A549 (cell line): Measurements from ENCODE around the gene NUDT17. TPM values are rescaled to one million over a fixed set of nuclear protein-coding genes. Genes with fewer than 3 reads are reported as not detected.

ENCODE experiments used
- ATAC-seq, 2 experiments: fragments of 200-7000 bp in 1 of 2; fragments of >200 bp in 1 of 2; cut with Nextera tagmentation in 1 of 2; cut with Tn5 transposase in 1 of 2; 3 replicates each; pipeline versions ENCODE4 v1.8.0 to v1.9.1; 2018 to 2020; ENCODE audit warnings: mild to moderate bottlenecking in 1 of 2, moderate library complexity in 1 of 2
- CTCF ChIA-PET: fragments of 300-600 bp; sonication (Branson Sonifier 250); formaldehyde crosslinking; extraction: SDS; loops from one replicate; lab custom pipeline; 2021; ENCODE audit warnings: antibody characterized with exemption, inconsistent platforms; lab: Yijun Ruan, JAX
- POLR2A ChIA-PET: fragments of 350-600 bp; formaldehyde crosslinking; extraction: SDS; loops from one replicate; lab custom pipeline; 2021; ENCODE audit warnings: antibody characterized with exemption, inconsistent platforms; lab: Yijun Ruan, JAX
- DNase-seq, 2 experiments: peaks; one replicate each; pipeline versions ENCODE4 v3.0.0 to v3.0.0-alpha.2; 2011 to 2016; ENCODE audit warnings: low read depth in 1 of 2, low spot score in 1 of 2
- FAIRE-seq: peaks from 2 replicates; lab custom pipeline; 2011; peaks lifted over from hg19 to GRCh38; lab: Jason Lieb, UNC
- H3K27ac ChIP-seq, 2 experiments: fragments of >200 bp; sonication (Bioruptor Twin); formaldehyde crosslinking; 3 replicates each; pipeline ENCODE4 v1.5.1; 2016 to 2017
- H3K4me1 ChIP-seq: fragments of >200 bp; sonication (Bioruptor Twin); formaldehyde crosslinking; 3 replicates; pipeline ENCODE4 v1.6.1; 2016
- H3K4me2 ChIP-seq: fragments of >200 bp; sonication (Bioruptor Twin); formaldehyde crosslinking; 3 replicates; pipeline ENCODE4 v1.6.1; 2016
- H3K4me3 ChIP-seq: fragments of >200 bp; sonication (Bioruptor Twin); formaldehyde crosslinking; 3 replicates; pipeline ENCODE4 v1.5.1; 2016
- H3K9me3 ChIP-seq: fragments of >200 bp; sonication (Bioruptor Twin); formaldehyde crosslinking; 3 replicates; pipeline ENCODE4 v1.6.1; 2016
- CHD2 ChIP-seq: fragments of 150-350 bp; IDR thresholded peaks from 2 replicates; pipeline ENCODE4 v1.6.1; 2014; ENCODE audit warnings: low read length; ENCODE audit not compliant: partially characterized antibody
- GATA3 ChIP-seq: IDR thresholded peaks from 2 replicates; pipeline ENCODE4 v1.6.1; 2012; ENCODE audit warnings: borderline replicate concordance
- HDAC2 ChIP-seq: fragments of 200-600 bp; sonication (generic); IDR thresholded peaks from 2 replicates; pipeline ENCODE4 v1.6.1; 2016
- HOXB13 ChIP-seq: fragments of 250-450 bp; sonication (Bioruptor Pico); IDR thresholded peaks from 2 replicates; pipeline ENCODE4 v1.5.0; 2020; ENCODE audit warnings: low read depth, mild to moderate bottlenecking, moderate library complexity
- HOXB5 ChIP-seq: fragments of 250-450 bp; sonication (Bioruptor Pico); IDR thresholded peaks from 2 replicates; pipeline ENCODE4 v1.5.0; 2020; ENCODE audit warnings: mild to moderate bottlenecking, moderate library complexity
- MAFK ChIP-seq: fragments of 450-650 bp; IDR thresholded peaks from 2 replicates; pipeline ENCODE4 v1.6.1; 2014; ENCODE audit not compliant: partially characterized antibody
- NFE2L2 ChIP-seq: fragments of 150-350 bp; conservative IDR thresholded peaks from 2 replicates; pipeline ENCODE4 v1.6.1; 2014; ENCODE audit warnings: low read length
- NPAS2 ChIP-seq: fragments of 250-450 bp; sonication (Bioruptor Pico); IDR thresholded peaks from 2 replicates; pipeline ENCODE4 v1.8.0; 2022; ENCODE audit warnings: mild to moderate bottlenecking, moderate library complexity, borderline replicate concordance
- PHF8 ChIP-seq: fragments of 200-600 bp; sonication (generic); IDR thresholded peaks from 2 replicates; pipeline ENCODE4 v1.6.1; 2016; ENCODE audit warnings: low read depth, mild to moderate bottlenecking, antibody characterized with exemption, moderate library complexity, borderline replicate concordance
- TP53 ChIP-seq: fragments of 250-450 bp; sonication (Bioruptor Pico); IDR thresholded peaks from 2 replicates; pipeline ENCODE4 v1.5.0; 2021; ENCODE audit warnings: mild to moderate bottlenecking, moderate library complexity
- ZNF302 ChIP-seq: fragments of 250-450 bp; sonication (Bioruptor Pico); IDR thresholded peaks from 2 replicates; pipeline ENCODE4 v1.9.0; 2021; ENCODE audit warnings: inconsistent platforms, mild to moderate bottlenecking, moderate library complexity
- WGBS: methylation state at CpG from one replicate; pipeline ENCODE4 v1.1.6; 2017; ENCODE audit errors: missing lambda C conversion rate; 5-methylcytosine and 5-hydroxymethylcytosine counted together
- polyA plus RNA-seq, 4 experiments: library from polyadenylated mRNA; depleted of rRNA in 3 of 4; stranded (reverse); fragments of >200 nt; fragmentation: RNase III in 1 of 4; extraction: RNeasy Plus Mini Kit Qiagen cat#74134 plus additional on column Dnase treatment in 1 of 4; gene quantifications; 2 replicates in 3 of 4; 3 replicates in 1 of 4; pipeline ENCODE4 v1.2.3, GENCODE V29; 2011 to 2017
- TF ChIP-seq, protein P1 (sequence below): fragments of 250-450 bp; sonication (Bioruptor Pico); IDR thresholded peaks from 2 replicates; pipeline ENCODE4 v1.5.0; 2020; ENCODE audit warnings: low read depth, mild to moderate bottlenecking, moderate library complexity
- TF ChIP-seq, protein P2 (sequence below): IDR thresholded peaks from 2 replicates; pipeline ENCODE4 v1.6.1; 2012; ENCODE audit warnings: low read depth, borderline replicate concordance
- TF ChIP-seq, protein P3 (sequence below): fragments of 250-450 bp; sonication (Bioruptor Pico); IDR thresholded peaks from 2 replicates; pipeline ENCODE4 v1.5.0; 2021; ENCODE audit warnings: mild to moderate bottlenecking, moderate library complexity, borderline replicate concordance
- TF ChIP-seq, protein P4 (sequence below): fragments of >200 bp; sonication (Bioruptor Twin); formaldehyde crosslinking; IDR thresholded peaks from 3 replicates; pipeline ENCODE4 v1.5.1; 2016
- TF ChIP-seq, protein P5 (sequence below): fragments of >200 bp; sonication (Bioruptor Twin); formaldehyde crosslinking; IDR thresholded peaks from 2 replicates; pipeline ENCODE4 v1.6.1; 2016

Gene NUDT17
- polyA plus RNA-seq, 2 of the 4 experiments (the other 2 are of a cell fraction): 4.9 to 6.7 TPM

DNA sequence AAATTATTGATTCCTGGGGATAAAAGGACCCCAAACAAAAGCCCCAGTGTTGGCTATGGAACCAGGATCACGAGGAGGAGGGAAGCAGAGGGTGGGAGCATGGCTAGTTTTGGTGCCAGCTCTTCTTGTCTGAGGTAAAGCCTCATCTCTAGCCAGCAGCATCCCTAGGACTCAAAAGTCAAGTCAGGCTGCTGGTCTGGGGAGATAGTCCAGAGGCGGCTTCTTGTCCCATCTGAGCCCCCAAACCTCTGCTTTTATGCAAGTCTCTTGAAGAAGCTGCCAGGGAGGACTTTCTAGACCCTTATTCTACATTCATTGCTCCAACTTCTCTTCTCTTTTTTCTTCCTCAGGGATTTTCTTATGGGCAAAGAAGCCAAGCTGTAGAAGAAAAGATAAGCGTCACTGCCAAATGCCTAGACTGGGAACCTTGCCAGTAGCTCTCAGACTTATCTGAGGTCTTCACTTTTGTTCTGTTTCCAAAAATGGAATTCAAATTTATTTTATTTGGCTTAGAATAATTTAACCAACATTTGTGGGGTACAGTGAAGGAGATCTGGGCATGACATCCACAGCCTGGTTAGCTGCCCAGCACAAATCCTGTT lies 47.2 kb downstream of the NUDT17 start:
- no peak for FAIRE-seq
- peaks cover 34% of the 10 kb centered on the region for H3K4me1 ChIP-seq
- 38% methylated on average over 3 of the region's 3 CpGs for WGBS
- peak; percentile 55; the same call in 1 of the 2 replicates for TF ChIP-seq HOXB5 (CRISPR knock-in tag)
- TF ChIP-seq, protein P1, sequence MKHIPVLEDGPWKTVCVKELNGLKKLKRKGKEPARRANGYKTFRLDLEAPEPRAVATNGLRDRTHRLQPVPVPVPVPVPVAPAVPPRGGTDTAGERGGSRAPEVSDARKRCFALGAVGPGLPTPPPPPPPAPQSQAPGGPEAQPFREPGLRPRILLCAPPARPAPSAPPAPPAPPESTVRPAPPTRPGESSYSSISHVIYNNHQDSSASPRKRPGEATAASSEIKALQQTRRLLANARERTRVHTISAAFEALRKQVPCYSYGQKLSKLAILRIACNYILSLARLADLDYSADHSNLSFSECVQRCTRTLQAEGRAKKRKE (CRISPR knock-in tag): peak; percentile 74; the same call in 1 of the 2 replicates
- TF ChIP-seq HOXB13 (CRISPR knock-in tag): 0 out of 2 replicates have a peak, but pooled peaks have one; percentile 56
- TF ChIP-seq, protein P2, sequence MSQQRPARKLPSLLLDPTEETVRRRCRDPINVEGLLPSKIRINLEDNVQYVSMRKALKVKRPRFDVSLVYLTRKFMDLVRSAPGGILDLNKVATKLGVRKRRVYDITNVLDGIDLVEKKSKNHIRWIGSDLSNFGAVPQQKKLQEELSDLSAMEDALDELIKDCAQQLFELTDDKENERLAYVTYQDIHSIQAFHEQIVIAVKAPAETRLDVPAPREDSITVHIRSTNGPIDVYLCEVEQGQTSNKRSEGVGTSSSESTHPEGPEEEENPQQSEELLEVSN: 0 out of 2 replicates have a peak, but pooled peaks have one; percentile 26
- TF ChIP-seq PHF8: no peak
- TF ChIP-seq, all 56 proteins: peak for 4
- Histone ChIP-seq H3K4me3 (no peak overlapping the region), H3K4me2 (peak overlapping the region; percentile 76), H3K9me3 (no peaks in the 10 kb centered on the region), H3K27ac (peak overlapping the region; percentile 88 to 91)
- DNase-seq (peak in 1 of 2 experiments; percentile 9), ATAC-seq (peak; percentile 31 to 39)
- ChIA-PET POLR2A (interaction anchor here (1.1 to 2.7 kb wide), 8 partner anchors 17 to 72 kb away, joined by 5 to 28 read pairs (median 11); partner anchors contain the start of genes ANKRD34A, ITGA10, LIX1L and PEX11B), CTCF (interaction anchor here (0.7 to 11.2 kb wide), 45 partner anchors 9 to 146 kb away, joined by 3 to 429 read pairs (median 8); partner anchors contain the start of genes ANKRD34A, HJV, ITGA10 and LIX1L)

DNA sequence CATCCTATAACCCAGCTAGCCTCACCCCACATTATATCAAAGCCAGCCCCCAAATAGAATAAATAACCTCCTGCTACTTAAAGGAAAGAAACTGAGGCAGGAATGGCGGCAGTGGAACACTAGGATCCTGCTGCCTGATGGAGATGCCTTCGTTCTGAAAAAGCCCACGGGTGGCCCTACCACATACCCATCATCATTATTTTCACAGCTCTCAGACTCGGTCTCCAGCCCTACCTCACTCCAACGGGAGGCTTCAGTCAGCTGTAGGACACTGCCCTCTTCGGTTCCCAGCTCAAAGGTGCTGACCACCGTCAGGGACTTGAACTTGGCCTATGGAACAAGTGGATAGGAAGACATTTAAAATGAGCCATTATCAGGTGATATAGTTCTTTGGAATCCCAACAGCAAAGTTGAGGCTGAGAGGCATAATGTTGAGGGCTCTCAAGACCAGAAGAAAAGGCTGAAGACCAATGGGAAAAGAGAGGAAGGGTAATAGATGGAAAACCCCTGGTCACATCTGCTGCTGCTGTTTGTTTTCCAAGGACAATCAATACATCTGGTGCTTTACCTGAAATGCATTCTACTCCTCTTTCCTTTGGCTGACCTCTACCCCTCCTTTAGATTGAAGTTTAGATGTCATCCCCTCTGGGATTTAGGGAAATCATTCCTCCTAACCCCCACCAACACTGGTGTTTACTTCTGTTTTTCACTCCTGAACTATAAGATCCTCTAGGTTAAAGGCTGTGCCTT lies 48.1 kb downstream of the NUDT17 start:
- 89% methylated on average over 7 of the region's 7 CpGs for WGBS
- DNase-seq: no peak
- H3K4me1 ChIP-seq: peaks cover 26% of the 10 kb centered on the region
- TF ChIP-seq, protein P3, sequence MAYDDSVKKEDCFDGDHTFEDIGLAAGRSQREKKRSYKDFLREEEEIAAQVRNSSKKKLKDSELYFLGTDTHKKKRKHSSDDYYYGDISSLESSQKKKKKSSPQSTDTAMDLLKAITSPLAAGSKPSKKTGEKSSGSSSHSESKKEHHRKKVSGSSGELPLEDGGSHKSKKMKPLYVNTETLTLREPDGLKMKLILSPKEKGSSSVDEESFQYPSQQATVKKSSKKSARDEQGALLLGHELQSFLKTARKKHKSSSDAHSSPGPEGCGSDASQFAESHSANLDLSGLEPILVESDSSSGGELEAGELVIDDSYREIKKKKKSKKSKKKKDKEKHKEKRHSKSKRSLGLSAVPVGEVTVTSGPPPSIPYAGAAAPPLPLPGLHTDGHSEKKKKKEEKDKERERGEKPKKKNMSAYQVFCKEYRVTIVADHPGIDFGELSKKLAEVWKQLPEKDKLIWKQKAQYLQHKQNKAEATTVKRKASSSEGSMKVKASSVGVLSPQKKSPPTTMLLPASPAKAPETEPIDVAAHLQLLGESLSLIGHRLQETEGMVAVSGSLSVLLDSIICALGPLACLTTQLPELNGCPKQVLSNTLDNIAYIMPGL: no peak
- TF ChIP-seq, protein P4, sequence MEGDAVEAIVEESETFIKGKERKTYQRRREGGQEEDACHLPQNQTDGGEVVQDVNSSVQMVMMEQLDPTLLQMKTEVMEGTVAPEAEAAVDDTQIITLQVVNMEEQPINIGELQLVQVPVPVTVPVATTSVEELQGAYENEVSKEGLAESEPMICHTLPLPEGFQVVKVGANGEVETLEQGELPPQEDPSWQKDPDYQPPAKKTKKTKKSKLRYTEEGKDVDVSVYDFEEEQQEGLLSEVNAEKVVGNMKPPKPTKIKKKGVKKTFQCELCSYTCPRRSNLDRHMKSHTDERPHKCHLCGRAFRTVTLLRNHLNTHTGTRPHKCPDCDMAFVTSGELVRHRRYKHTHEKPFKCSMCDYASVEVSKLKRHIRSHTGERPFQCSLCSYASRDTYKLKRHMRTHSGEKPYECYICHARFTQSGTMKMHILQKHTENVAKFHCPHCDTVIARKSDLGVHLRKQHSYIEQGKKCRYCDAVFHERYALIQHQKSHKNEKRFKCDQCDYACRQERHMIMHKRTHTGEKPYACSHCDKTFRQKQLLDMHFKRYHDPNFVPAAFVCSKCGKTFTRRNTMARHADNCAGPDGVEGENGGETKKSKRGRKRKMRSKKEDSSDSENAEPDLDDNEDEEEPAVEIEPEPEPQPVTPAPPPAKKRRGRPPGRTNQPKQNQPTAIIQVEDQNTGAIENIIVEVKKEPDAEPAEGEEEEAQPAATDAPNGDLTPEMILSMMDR: no peak
- TF ChIP-seq NFE2L2: no peak
- TF ChIP-seq TP53 (CRISPR knock-in tag): no peak
- TF ChIP-seq, all 56 proteins: peak for 0
- Histone ChIP-seq H3K27ac (peak overlapping the region; percentile 88 to 91), H3K4me3 (no peak overlapping the region), H3K4me2 (peak overlapping the region; percentile 76), H3K9me3 (no peaks in the 10 kb centered on the region)
- FAIRE-seq (no peak), ATAC-seq (no peak)
- ChIA-PET CTCF (interaction anchor here (1.7 to 11.2 kb wide), 15 partner anchors 8 to 116 kb away, joined by 8 to 429 read pairs (median 23); partner anchors contain the start of genes ANKRD34A, ITGA10, NUDT17 and PIAS3), POLR2A (interaction anchor here (2.2 to 2.7 kb wide), 2 partner anchors 34 to 35 kb away, joined by 22 to 28 read pairs; partner anchors contain the start of genes PIAS3 and RBM8A)

DNA sequence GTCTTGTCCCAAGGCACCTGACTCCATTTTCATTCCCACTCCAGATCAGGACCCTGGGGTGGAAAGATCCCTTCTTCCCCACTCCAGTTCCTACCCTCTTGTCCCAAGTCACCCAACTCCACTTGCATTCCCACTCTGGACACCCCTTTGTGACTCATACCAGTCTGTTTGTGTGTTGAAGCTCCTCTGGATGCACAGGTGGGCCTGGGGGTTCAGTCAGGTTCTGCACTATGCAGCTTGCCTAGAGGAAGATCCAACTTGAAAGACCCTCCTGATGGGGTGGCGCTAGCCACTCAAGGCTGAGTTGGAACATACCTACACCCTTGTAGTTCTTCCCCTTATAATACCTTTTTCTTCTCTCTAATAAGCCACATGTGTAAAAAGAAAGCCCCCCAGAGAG lies 50.0 kb downstream of the NUDT17 start:
- Histone ChIP-seq H3K4me2 (no peak overlapping the region), H3K4me1 (peaks cover 26% of the 10 kb centered on the region), H3K4me3 (no peak overlapping the region), H3K9me3 (no peaks in the 10 kb centered on the region), H3K27ac (peak overlapping the region; percentile 36 to 88; a peak in 3 of 6 replicates)
- WGBS: 100% methylated on average over 1 of the region's 1 CpG
- ATAC-seq (no peak), DNase-seq (no peak), FAIRE-seq (no peak)
- ChIA-PET POLR2A (no interaction called here), CTCF (interaction anchor here (1.2 to 11.2 kb wide), 5 partner anchors 15 to 82 kb away, joined by 3 to 429 read pairs (median 6); partner anchors contain the start of genes ITGA10, NUDT17 and RBM8A)
- TF ChIP-seq MAFK: no peak
- TF ChIP-seq ZNF302 (CRISPR knock-in tag): no peak
- TF ChIP-seq, protein P5, sequence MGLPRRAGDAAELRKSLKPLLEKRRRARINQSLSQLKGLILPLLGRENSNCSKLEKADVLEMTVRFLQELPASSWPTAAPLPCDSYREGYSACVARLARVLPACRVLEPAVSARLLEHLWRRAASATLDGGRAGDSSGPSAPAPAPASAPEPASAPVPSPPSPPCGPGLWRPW: no peak
- TF ChIP-seq CHD2: no peak
- TF ChIP-seq GATA3: no peak
- no peak for TF ChIP-seq NPAS2 (CRISPR knock-in tag)
- no peak for TF ChIP-seq TP53 (CRISPR knock-in tag)
- no peak for TF ChIP-seq HDAC2
- TF ChIP-seq, protein P2: no peak
